ENCODE data around the gene RFX8.
A peak's percentile ranks its signal among the peaks of the same experiment; 100 is the strongest.

GRCh38 chr2:101518578-101519492 is 43.9 kb upstream of the RFX8 start:
- TF ChIP-seq CTCF (IDR thresholded peaks at IDR 0.05) (peak; percentile 15 to 49 (median 34)), POLR2AphosphoS5 (IDR thresholded peaks at IDR 0.05) (no peak), POLR2A (IDR thresholded peaks at IDR 0.05; ENCODE audit: low read depth) (no peak)

Measured in esophagus muscularis mucosa (tissue), 3 donors.